ACC112 (cell line): ENCODE results near the gene ST7.

Source experiments
- H2AFZ ChIP-seq: fragments of 200-600 bp; sonication (generic); one replicate; pipeline ENCODE4 v1.6.0; 2017; ENCODE audit warnings: antibody characterized with exemption, low read length; ENCODE audit not compliant: unreplicated experiment
- H3K27ac ChIP-seq: fragments of 200-600 bp; sonication (generic); 2 replicates; pipeline ENCODE4 v1.5.1; 2014; ENCODE audit warnings: low read depth, mild to moderate bottlenecking, antibody characterized with exemption, low read length, moderate library complexity
- H3K27me3 ChIP-seq: fragments of 200-600 bp; sonication (generic); 2 replicates; pipeline ENCODE4 v1.6.1; 2014; ENCODE audit warnings: mild to moderate bottlenecking, antibody characterized with exemption, low read length, moderate library complexity, mixed read lengths; ENCODE audit not compliant: insufficient read depth
- H3K36me3 ChIP-seq: fragments of 200-600 bp; sonication (generic); 2 replicates; pipeline ENCODE4 v1.6.1; 2016; ENCODE audit warnings: mild to moderate bottlenecking, antibody characterized with exemption, low read length, moderate library complexity, mixed read lengths; ENCODE audit not compliant: insufficient read depth
- H3K4me1 ChIP-seq: fragments of 200-600 bp; sonication (generic); one replicate; pipeline ENCODE4 v1.6.1; 2016; ENCODE audit warnings: low read length, mixed read lengths; ENCODE audit not compliant: insufficient read depth, unreplicated experiment, control insufficient read depth
- H3K4me3 ChIP-seq: fragments of 200-600 bp; sonication (generic); 2 replicates; pipeline ENCODE4 v1.5.1; 2014; ENCODE audit warnings: mild to moderate bottlenecking, low read depth, low read length
- H3K79me2 ChIP-seq: fragments of 200-600 bp; sonication (generic); one replicate; pipeline ENCODE4 v1.6.0; 2016; ENCODE audit warnings: low read length; ENCODE audit not compliant: control insufficient read depth, unreplicated experiment, insufficient read depth

Gene ST7

DNA sequence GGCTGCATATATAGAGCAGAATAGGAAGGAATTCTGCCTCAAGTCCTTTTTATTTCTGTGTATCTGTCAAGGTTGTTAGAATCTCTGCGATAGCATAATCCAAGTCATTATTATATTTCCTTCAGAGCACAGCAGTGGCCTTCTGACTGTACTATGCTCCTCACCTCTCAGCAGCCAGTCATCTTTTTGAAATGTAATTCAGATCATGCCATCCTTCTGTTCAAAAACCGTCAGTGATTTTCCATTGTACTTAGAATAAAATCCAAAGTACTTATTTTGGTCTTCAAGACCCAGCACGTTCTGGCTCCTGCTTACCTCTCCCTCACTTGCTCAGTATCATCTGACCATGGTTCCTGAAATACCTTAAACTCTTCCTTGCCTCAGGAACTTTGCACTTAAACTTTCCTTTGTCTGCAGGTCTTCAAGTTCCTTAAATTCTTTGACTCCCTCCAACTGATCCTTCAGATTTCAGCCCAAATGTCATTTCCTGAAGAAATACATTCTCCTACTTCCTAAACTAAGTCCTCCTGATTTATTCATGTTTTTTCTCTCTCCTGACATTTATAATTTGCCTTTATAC is 112.4 kb downstream of the ST7 start:
- H2AFZ ChIP-seq = no peak overlapping the region
- H3K4me1 ChIP-seq = peaks cover 8% of the 10 kb centered on the region
- no peak overlapping the region for H3K4me3 ChIP-seq
- H3K27me3 ChIP-seq = no peaks in the 10 kb centered on the region
- H3K79me2 ChIP-seq = peaks cover 10% of the 10 kb centered on the region
- H3K36me3 ChIP-seq = no peaks in the 10 kb centered on the region
- H3K27ac ChIP-seq = no peak overlapping the region

DNA sequence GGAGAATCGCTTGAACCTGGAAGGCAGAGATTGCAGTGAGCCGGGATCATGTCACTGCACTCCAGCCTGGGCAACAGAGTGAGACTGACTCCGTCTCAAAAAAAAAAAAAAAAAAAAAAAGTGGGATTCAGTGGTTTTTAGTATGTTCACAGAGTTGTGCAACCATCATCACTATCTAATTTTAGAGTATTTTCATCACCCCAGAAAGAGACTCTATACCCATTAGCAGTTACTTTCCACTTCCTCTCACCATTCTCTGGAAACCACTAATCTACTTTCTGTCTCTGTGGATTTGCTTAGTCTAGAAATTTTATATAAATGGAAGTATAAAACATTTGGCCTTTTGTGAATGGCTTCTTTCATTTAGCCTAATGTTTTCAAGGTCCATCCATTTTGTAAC is 113.4 kb downstream of the ST7 start:
- Histone ChIP-seq H3K36me3 (no peaks in the 10 kb centered on the region), H3K4me1 (peaks cover 7% of the 10 kb centered on the region), H2AFZ (no peak overlapping the region), H3K27ac (no peak overlapping the region), H3K79me2 (peaks cover 10% of the 10 kb centered on the region), H3K4me3 (no peak overlapping the region), H3K27me3 (no peaks in the 10 kb centered on the region)

DNA sequence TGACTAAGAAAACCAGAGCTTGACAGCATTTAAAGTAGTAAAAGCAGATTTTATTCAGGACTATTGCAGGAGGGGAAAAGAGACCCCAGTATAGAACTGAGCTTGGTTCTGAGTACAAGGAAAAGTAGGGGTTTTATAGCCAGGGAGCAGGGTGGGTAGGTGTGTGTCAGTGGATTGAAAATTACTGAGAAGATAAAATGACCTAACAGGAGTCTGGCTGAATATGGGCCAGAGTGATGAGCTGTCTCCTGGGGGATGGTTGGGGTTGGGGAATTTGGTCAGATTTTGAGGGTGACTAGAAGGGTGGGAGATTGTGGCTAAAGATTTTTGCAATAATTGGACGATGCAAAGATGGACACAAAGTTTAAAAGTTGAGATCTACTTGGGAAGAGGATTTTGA is 114.0 kb downstream of the ST7 start:
- Histone ChIP-seq H3K4me1 (peaks cover under 1% of the 10 kb centered on the region), H3K27me3 (no peaks in the 10 kb centered on the region), H3K4me3 (no peak overlapping the region), H3K36me3 (no peaks in the 10 kb centered on the region), H3K27ac (no peak overlapping the region), H2AFZ (no peak overlapping the region), H3K79me2 (peaks cover 6% of the 10 kb centered on the region)

DNA sequence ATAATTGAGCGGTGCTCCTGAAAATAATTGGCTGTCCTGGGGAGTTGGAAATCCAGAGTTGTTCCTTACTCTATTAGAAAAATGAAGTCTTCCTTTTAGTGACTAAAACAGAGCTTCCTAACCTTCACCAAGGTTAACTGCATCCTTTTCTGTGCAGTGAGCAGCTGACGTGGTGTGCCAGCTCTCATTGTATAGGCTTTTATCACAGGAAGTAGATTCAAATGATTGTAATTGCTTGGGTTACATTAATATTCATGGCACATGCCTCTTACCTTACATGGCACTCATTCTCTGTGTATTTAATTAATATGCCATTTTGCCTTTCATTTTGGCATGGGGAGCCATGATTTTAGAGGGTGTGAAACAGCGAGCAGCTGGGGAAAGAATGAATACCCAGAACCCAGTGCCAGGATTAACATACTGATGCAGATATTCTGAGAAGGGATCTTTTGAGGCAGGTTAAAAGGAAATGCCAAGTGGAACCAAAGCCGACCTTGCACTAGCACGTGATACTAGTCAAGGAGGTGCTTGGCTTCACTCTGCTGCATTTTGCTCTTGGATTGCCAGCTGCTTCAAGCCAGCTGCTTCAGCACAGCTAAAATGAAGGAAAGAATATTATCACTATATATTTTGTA is 115.3 kb downstream of the ST7 start:
- no peaks in the 10 kb centered on the region for H3K4me1 ChIP-seq
- H3K79me2 ChIP-seq = peaks cover 6% of the 10 kb centered on the region
- H3K27me3 ChIP-seq = no peaks in the 10 kb centered on the region
- no peak overlapping the region for H2AFZ ChIP-seq
- H3K36me3 ChIP-seq = no peaks in the 10 kb centered on the region
- H3K27ac ChIP-seq = no peak overlapping the region
- H3K4me3 ChIP-seq = no peak overlapping the region

DNA sequence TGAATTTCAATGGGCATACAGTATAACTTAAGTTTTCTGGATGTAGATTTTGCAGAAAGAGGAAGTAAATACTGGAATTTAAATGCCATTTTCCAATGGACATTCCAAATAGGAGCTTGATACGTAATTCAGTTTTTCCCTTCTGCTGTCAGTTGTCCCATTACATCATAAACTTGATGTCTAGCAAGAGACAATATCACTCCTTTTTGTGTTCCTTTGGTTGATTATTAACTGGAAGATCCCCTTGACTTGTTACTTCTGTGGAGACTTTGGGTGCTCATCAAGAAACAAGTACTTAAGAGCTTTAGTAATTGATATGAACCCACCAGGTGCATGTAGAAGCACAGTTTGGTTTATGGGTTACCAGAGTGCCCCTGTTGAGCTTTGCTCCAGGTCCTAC is 116.1 kb downstream of the ST7 start:
- peaks cover 5% of the 10 kb centered on the region for H3K79me2 ChIP-seq
- H3K4me1 ChIP-seq = no peaks in the 10 kb centered on the region
- no peaks in the 10 kb centered on the region for H3K27me3 ChIP-seq
- no peak overlapping the region for H3K4me3 ChIP-seq
- H2AFZ ChIP-seq = no peak overlapping the region
- no peak overlapping the region for H3K27ac ChIP-seq
- no peaks in the 10 kb centered on the region for H3K36me3 ChIP-seq

DNA sequence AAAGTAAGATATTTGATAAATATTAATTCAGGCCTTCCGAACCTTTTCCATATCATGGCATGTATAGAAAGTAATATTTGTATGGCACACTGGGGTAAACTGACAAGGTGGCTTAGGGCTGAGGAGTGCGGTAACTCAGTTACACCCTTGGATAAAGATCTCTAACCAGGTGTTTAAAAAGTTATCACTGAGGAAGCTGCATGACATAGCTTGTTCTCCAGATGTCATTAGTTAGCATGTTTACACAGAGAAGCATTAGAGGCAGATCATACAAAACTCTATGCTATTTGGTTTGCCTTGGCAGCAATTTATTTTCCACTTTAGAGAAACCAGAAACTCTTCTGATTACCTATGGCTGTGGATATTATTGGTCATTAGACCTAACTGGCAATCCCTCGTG is 118.2 kb downstream of the ST7 start:
- H3K4me1 ChIP-seq = no peaks in the 10 kb centered on the region
- no peaks in the 10 kb centered on the region for H3K79me2 ChIP-seq
- no peak overlapping the region for H3K27ac ChIP-seq
- no peaks in the 10 kb centered on the region for H3K27me3 ChIP-seq
- H3K36me3 ChIP-seq = no peaks in the 10 kb centered on the region
- H3K4me3 ChIP-seq = no peak overlapping the region
- no peak overlapping the region for H2AFZ ChIP-seq

DNA sequence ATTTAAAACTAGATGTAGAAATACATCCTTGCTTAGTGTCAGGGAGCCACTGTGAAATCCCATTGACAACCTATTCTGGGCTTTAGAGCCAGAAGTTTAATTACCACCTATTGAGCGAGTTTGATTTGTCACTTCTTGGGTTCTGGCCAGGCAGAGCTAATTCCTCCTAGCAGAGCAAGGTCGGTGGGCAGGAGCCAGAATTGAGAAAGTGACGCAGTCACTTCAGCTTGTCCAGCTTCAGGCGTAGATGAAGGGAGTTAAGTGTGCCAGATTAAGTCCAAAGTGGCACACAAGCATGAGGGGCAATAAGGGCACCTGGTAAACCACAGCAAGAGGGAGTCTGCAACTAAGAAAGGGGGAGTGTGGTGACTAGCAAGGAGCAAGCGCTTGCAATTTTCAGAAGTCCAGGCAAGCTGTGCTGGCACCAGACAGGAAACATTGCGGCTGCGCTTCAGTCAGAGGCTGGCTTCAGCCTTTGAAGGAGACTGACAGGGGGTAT is 119.4 kb downstream of the ST7 start:
- H3K27me3 ChIP-seq = no peaks in the 10 kb centered on the region
- no peak overlapping the region for H2AFZ ChIP-seq
- H3K79me2 ChIP-seq = no peaks in the 10 kb centered on the region
- no peak overlapping the region for H3K27ac ChIP-seq
- H3K4me3 ChIP-seq = no peak overlapping the region
- H3K4me1 ChIP-seq = no peaks in the 10 kb centered on the region
- H3K36me3 ChIP-seq = no peaks in the 10 kb centered on the region

DNA sequence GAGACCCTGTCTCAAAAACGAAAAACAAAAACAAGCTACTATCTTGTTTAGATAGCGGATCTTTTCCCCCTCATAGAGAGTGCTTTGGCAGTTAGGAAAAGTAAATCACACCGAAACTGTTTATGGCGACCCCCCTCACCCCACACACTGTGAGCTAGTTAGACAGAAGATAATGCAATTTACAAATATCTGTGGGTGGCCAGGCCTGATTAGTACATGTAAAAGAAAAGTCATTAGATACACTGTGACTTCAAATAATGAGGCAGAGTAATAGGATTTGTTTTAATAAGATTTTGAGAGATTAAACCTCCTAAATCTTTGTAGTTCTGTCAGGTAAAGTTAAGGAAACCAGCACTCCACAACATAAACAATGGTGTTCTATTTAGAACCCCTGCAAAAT is 121.1 kb downstream of the ST7 start:
- H3K27me3 ChIP-seq = no peaks in the 10 kb centered on the region
- H3K36me3 ChIP-seq = no peaks in the 10 kb centered on the region
- no peak overlapping the region for H2AFZ ChIP-seq
- H3K79me2 ChIP-seq = no peaks in the 10 kb centered on the region
- H3K4me1 ChIP-seq = no peaks in the 10 kb centered on the region
- H3K4me3 ChIP-seq = no peak overlapping the region
- H3K27ac ChIP-seq = no peak overlapping the region

DNA sequence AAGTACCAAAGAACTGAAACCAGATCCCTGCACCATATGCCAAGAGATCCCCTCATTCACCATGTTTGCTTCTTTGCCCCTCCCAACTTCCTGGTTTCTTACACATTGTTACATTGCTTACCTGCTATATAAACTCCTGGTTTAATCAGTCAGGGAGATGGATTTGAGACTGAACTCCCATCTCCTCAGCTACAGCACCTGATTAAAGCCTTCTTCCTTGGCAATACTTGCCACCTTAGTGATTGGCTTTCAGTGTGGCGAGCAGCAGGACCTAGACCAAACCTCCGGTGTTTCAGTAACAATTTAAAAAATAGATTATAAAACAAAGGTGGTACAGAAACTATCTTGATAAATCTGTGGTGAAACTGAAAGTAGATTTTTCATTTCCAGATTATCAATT is 122.6 kb downstream of the ST7 start:
- Histone ChIP-seq H2AFZ (no peak overlapping the region), H3K4me3 (no peak overlapping the region), H3K36me3 (no peaks in the 10 kb centered on the region), H3K4me1 (no peaks in the 10 kb centered on the region), H3K79me2 (no peaks in the 10 kb centered on the region), H3K27ac (no peak overlapping the region), H3K27me3 (no peaks in the 10 kb centered on the region)

DNA sequence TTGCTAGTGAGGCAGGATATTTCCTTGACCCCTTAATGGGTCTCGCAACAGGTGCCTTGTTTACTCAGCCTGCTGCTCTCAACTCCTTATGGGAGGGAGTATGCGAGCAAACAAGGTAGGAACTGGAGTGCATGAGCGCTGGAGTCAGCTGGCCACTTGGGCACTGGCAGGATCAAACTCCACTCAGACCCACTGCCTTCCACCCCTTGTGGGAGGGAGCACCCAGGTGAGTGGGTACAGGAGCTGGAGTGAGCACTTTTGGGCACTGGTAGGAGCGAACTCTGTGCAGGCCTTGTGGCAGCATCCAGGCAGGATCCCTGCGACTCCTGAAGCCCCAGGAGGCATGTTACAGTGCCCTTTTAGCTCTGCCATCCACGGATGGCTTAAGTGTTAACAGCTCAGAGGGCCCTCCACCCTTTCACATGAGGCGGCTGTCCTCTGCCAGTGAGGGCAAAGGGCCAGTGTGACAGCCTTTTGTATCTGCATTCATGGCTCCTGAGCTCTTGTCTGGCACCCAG is 123.2 kb downstream of the ST7 start:
- H3K27ac ChIP-seq = no peak overlapping the region
- H3K36me3 ChIP-seq = no peaks in the 10 kb centered on the region
- H3K4me1 ChIP-seq = no peaks in the 10 kb centered on the region
- H3K27me3 ChIP-seq = no peaks in the 10 kb centered on the region
- no peak overlapping the region for H3K4me3 ChIP-seq
- no peaks in the 10 kb centered on the region for H3K79me2 ChIP-seq
- H2AFZ ChIP-seq = no peak overlapping the region

DNA sequence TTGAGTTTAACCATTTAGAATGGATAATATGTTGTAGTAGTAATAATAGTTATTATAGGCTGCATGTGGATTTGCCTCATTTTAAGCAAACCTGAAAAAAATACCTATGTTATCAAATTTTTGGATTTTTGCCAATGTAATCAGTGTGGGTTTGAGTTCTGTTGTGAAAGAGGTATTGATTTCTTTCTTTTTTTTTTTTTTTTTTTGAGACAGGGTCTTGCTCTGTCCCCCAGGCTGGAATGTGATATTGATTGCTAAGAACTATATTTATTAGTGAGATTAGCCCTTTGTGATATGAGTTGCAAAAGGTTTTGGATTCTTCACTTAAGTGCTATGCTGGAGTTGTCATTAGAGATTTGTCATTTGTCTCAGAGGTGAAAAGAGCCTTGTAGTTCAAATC is 124.4 kb downstream of the ST7 start:
- H3K4me3 ChIP-seq = no peak overlapping the region
- no peak overlapping the region for H2AFZ ChIP-seq
- no peaks in the 10 kb centered on the region for H3K27me3 ChIP-seq
- no peaks in the 10 kb centered on the region for H3K79me2 ChIP-seq
- H3K27ac ChIP-seq = no peak overlapping the region
- H3K4me1 ChIP-seq = no peaks in the 10 kb centered on the region
- H3K36me3 ChIP-seq = no peaks in the 10 kb centered on the region
